ENCODE data around the gene RFNG. TPM values are rescaled to one million over a fixed set of nuclear protein-coding genes. Genes with fewer than 3 reads are reported as not detected.

Gene RFNG
- total and polyA plus RNA-seq, 2 donors (not counting 1 experiment from before 2014, with no cell fraction given): 30.1 to 44.5 TPM

GRCh38 chr17:82018989-82019689 is 32.5 kb downstream of the RFNG start:
- H3K4me1 Mint-ChIP-seq: peaks cover 15% of the 10 kb centered on the region
- Histone ChIP-seq H3K36me3 (replicated peaks in 1 of 2; ENCODE audit: control extremely low read depth in 1 of 2, control insufficient read depth in 1 of 2, extremely low read depth in 1 of 2, insufficient read depth in 2 of 2, low read length in 1 of 2) (peaks cover 0 to 3% of the 10 kb centered on the region in 2 experiments), H4K20me1 (ENCODE audit: control insufficient read depth, insufficient read depth, low read length, poor library complexity, severe bottlenecking) (peaks cover 25% of the 10 kb centered on the region), H3K9me3 (ENCODE audit: control extremely low read depth in 1 of 3, control insufficient read depth in 2 of 3, insufficient read depth in 1 of 3, low read length in 2 of 3) (no peaks in the 10 kb centered on the region), H2AFZ (ENCODE audit: insufficient read depth, low read depth, low read length, poor library complexity, severe bottlenecking) (no peak overlapping the region), H3K4me1 (ENCODE audit: control insufficient read depth in 2 of 2, insufficient read depth in 2 of 2, low read length in 2 of 2) (peaks cover 14 to 30% of the 10 kb centered on the region in 2 donors), H3K9ac (ENCODE audit: low read length) (no peak overlapping the region), H3K4me3 (ENCODE audit: control extremely low read depth in 1 of 5, extremely low read depth in 1 of 5, insufficient read depth in 1 of 5, low read depth in 2 of 5, low read length in 4 of 5) (no peak overlapping the region), H3K27ac (ENCODE audit: low read length in 2 of 2) (no peak overlapping the region), H3K27me3 (replicated peaks in 1 of 4; ENCODE audit: control extremely low read depth in 1 of 4, control insufficient read depth in 3 of 4, insufficient read depth in 4 of 4, low read length in 3 of 4) (peaks cover 0 to 3% (median 0%) of the 10 kb centered on the region in 4 experiments), H3K4me2 (replicated peaks; ENCODE audit: low read depth, low read length, poor library complexity, severe bottlenecking) (no peak overlapping the region), H3K79me2 (ENCODE audit: control insufficient read depth, insufficient read depth, low read length) (peaks cover 14% of the 10 kb centered on the region)
- 97% methylated on average over 23 of the region's 33 CpGs for WGBS (ENCODE audit: insufficient coverage)
- no peaks in the 10 kb centered on the region for H3K9me3 Mint-ChIP-seq (ENCODE audit: insufficient read depth)
- no peak for TF ChIP-seq EZH2 (IDR thresholded peaks at IDR 0.05; ENCODE audit: borderline replicate concordance, insufficient read depth, low read depth, low read length, poor library complexity, severe bottlenecking)
- no peak for TF ChIP-seq CTCF (IDR thresholded peaks at IDR 0.05)
- no peak for ATAC-seq (ENCODE audit: low read depth)
- H3K4me3 Mint-ChIP-seq: no peak overlapping the region
- H3K27ac Mint-ChIP-seq: no peak overlapping the region
- intact Hi-C loops (cut with micrococcal nuclease): no loop called here
- CTCF ChIA-PET: interaction anchor here (0.6 to 7.2 kb wide), 9 partner anchors 19 to 135 kb away, joined by 3 to 91 read pairs (median 4); partner anchors contain the start of genes ASPSCR1, DCXR and MAFG
- POLR2A ChIA-PET: no interaction called here
- no peak for DNase-seq
- H3K27me3 Mint-ChIP-seq: no peaks in the 10 kb centered on the region
